GM18873 (cell line): ENCODE measurements around the gene CCDC182.

Source experiments
- ATAC-seq: cut with Tn5 transposase; IDR thresholded peaks from one replicate; pipeline ENCODE4 v1.9.1; 2021; ENCODE audit warnings: mild to moderate bottlenecking, moderate library complexity, moderate number of reproducible peaks; ENCODE audit not compliant: unreplicated experiment, low FRiP score

The CCDC182 gene

GRCh38 chr17:57758654-57759053 is 13.6 kb upstream of the CCDC182 start:
- ATAC-seq: no peak

GRCh38 chr17:57757735-57758134 is 12.6 kb upstream of the CCDC182 start:
- no peak for ATAC-seq

GRCh38 chr17:57756951-57757350 is 11.9 kb upstream of the CCDC182 start:
- ATAC-seq: no peak

- ATAC-seq: no peak
Observed at GRCh38 chr17:57755480-57756070, 10.5 kb upstream of the CCDC182 start.

GRCh38 chr17:57752031-57752905 is 7.2 kb upstream of the CCDC182 start:
- ATAC-seq: no peak

GRCh38 chr17:57751348-57751971 is 6.4 kb upstream of the CCDC182 start:
- ATAC-seq: no peak

GRCh38 chr17:57750895-57751294 is 5.8 kb upstream of the CCDC182 start:
- ATAC-seq: no peak

- ATAC-seq: no peak
Observed at GRCh38 chr17:57750109-57750871, 5.2 kb upstream of the CCDC182 start.

- no peak for ATAC-seq
Observed at GRCh38 chr17:57749701-57750100, 4.6 kb upstream of the CCDC182 start.

GRCh38 chr17:57747221-57748017 is 2.3 kb upstream of the CCDC182 start:
- ATAC-seq: no peak

GRCh38 chr17:57746221-57746620 is 1.1 kb upstream of the CCDC182 start:
- no peak for ATAC-seq

- ATAC-seq: no peak
Observed at GRCh38 chr17:57744195-57745170, 616 bp downstream of the CCDC182 start.

- no peak for ATAC-seq
Observed at GRCh38 chr17:57740235-57740528, 4.9 kb downstream of the CCDC182 start.

- no peak for ATAC-seq
Observed at GRCh38 chr17:57739402-57740234, 5.5 kb downstream of the CCDC182 start.

- ATAC-seq: no peak
Observed at GRCh38 chr17:57737450-57737849, 7.6 kb downstream of the CCDC182 start.

- no peak for ATAC-seq
Observed at GRCh38 chr17:57735707-57736106, 9.4 kb downstream of the CCDC182 start.

- no peak for ATAC-seq
Observed at GRCh38 chr17:57735230-57735629, 9.9 kb downstream of the CCDC182 start.

- no peak for ATAC-seq
Observed at GRCh38 chr17:57733085-57733484, 12.0 kb downstream of the CCDC182 start.
